Left forelimb (tissue), 1 donor: ENCODE measurements around the gene MACO1.
"Not testable (repeated sequence)": the region's sequence is repeated elsewhere in the genome, so short reads cannot be mapped to it uniquely, and the experiment has no call there.

Experiments
- DNase-seq: peaks from one replicate; pipeline ENCODE4 v3.0.0-alpha.2; 2018; ENCODE audit warnings: low spot score

MACO1 gene

DNA sequence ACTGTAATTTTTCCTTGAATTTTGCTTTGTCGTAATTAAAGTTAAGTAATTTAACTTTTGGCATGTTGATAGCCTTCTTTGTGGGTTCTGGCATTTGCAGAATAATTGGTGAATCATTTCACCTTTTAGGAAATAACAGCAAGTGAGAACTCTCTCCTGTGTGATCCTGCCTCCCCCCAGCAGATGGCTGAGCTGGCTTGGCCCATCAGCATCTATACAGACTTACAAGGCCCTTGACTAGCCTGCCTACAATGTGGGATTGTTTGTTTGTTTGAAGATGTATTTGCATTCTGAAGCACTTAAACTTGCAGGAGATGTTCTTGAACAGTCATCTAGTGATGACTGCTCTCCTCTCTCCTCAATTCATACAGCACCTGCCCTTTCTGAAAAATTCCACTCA is 55.9 kb downstream of the MACO1 start:
- no peak for DNase-seq

DNA sequence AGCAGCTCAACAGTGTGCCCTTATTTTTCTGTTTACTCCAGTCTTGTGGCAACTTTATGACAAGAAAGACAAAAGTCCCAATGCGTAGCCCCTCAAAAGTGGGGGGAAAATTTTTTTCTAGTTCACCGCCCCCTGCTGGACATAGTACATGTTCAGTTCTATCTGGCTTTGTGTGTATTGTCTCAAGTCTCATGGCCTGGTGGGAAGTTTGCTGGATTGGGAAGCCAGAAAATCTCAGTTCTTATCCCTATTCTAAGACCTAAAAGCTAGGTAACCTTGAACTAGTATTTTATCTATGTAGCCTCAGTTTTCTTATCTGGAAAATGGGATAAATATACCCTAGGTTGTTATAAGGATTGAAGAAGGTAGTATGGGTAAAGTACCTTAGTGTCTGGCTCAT is 56.9 kb downstream of the MACO1 start:
- DNase-seq = no peak

DNA sequence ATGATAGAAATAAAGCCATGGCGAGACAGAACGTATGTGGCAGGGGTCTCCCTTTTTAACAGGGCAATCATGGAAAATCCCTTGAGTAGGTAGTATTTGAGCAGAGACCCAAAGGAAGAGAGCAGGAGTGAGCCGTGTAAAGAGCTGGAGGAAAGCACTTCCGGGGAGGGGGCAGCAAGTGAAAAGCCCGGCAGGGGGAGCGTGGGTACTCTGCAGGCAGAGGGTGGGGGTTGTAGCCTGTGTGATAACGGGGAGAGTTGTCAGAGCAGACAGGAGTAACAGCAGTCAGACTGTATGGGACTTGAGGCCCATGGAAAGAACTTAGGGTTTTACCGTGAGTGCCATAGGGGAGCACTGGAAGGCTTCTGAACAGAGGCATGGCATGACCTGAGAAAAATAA is 61.6 kb downstream of the MACO1 start:
- DNase-seq = no peak

DNA sequence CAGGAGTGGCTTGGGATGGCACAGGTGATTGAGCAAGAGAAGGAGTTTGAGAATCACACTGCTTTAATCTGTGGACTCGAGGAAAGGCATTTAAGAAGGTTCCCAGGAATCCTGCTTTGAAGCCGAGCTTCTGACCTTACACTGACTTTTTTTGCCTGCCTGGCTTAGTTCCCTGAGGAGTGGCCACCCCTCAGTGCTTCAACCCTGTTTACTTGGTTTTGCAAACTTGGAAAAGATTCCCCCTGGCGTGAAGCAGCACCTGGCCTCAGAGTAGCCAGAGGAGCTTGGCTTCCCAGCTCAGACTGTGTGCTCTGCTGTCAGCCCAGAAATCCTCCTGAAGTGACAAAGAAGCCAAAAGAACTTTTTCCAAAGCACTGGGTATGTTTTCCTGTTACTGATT is 64.3 kb downstream of the MACO1 start:
- DNase-seq = no peak

DNA sequence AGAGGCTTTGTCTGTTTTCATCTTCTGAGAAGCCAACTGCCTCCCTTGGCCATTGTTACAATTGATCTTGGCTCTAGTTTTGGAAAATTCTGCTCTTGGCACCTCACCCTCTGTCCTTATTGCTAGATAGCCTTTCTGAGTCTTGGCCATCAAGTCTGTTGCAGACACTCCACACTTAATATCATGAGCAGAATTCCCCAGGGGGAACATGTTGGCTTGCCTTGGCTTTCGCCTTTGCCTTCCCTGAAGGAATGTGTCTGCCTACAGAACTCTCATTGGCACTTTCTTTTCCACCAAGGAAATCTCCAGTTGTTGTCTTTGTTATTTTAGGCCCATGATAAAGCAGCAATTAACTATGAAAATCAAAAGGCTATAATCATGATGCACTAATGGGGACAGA is 70.0 kb downstream of the MACO1 start:
- DNase-seq = no peak

DNA sequence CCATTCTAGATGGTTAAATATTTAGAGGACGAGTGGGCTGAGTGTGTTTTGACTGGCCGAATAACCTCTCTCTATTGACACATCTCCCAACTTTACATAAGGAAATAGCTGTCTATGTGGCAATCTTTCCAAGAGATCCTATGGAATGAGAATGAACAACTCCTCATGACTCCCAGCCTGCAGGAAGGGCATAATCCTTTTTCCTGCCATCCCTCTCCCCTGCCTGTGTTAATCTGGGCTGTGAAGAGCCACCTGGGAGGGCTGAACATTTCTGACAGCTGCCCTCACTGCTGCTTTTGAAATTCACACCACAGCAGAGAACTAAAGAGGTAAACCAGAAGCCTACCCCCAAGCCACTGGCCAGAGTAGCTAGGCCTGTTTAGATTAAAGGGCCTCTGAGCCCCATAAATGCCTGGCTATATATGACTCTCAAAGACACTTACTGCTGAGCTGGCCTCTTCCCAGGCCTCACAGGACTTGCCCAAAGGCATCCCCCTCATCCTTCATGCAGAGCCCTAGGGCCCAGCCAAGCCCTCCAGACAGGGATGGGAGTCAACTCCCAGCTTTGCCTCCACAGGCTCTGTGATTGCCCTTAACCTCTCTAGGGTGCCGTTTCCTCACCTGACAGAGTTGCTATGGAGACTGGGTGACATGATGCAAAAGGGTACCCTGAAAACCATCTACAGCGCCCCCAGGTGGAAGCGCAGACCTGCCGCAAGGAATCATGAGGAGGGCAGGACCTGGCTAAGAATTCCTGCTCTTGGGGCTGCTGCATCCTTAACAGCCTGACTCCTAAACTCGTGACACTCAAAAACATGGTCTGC is 70.8 kb downstream of the MACO1 start:
- no peak for DNase-seq

DNA sequence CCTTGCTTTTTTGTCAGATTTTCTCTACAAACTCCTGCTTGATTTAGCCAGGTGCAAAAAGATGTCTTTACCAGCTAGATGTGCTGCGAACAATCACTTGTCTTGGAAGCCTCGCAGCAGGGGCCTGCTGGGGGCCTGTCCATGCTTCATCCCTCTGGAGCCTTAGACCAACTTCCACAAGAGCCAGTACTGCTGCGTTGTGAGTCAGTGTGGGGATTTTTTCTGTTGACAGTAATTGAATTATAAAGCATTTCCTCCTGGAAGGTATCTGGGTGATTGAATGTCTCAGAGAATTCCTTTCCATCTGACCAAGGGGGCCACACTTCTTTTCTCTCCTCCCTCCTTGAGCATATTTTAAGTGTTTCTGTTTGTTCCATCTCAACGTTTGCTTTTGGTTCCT is 72.3 kb downstream of the MACO1 start:
- DNase-seq = no peak

DNA sequence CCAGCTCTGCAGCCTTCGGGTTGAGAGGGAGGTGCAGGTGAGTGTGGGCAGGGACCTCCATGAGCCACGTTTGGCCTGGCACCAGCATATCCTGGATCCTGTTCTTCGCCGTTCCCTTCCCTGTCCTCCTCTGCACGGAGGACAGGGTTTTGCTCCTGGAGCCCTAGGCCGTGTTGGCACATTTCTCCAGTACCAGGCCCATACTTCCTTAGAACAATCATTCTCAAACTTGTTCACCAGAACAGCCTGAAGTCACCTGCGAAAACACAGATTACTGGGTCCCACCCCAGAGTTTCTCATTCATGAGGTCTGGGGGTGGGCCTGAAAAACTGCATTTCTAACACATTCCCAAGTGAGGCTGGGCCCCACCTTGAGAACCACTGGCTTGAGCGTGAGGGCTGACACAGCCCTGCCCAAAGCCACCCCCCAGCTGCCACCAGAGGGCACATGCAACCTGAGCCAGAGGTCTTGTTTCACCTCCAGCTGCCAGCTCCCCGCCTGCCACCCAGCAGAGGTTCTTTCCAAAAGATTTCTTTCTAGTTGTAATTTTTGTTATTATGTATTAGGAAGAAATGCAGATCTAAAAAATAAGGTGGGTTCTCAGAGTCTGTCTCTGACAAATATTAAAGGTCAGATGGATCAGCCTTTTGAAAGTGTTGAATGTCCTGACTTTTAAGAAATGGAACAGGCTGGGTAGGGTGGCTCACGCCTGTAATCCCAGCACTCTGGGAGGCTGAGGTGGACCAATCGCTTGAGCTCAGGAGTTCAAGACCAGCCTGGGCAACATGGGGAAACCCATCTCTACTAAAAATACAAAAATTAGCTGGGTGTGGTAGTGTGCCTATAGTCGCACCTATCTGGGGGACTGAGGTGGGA is 73.1 kb downstream of the MACO1 start:
- DNase-seq = no peak

DNA sequence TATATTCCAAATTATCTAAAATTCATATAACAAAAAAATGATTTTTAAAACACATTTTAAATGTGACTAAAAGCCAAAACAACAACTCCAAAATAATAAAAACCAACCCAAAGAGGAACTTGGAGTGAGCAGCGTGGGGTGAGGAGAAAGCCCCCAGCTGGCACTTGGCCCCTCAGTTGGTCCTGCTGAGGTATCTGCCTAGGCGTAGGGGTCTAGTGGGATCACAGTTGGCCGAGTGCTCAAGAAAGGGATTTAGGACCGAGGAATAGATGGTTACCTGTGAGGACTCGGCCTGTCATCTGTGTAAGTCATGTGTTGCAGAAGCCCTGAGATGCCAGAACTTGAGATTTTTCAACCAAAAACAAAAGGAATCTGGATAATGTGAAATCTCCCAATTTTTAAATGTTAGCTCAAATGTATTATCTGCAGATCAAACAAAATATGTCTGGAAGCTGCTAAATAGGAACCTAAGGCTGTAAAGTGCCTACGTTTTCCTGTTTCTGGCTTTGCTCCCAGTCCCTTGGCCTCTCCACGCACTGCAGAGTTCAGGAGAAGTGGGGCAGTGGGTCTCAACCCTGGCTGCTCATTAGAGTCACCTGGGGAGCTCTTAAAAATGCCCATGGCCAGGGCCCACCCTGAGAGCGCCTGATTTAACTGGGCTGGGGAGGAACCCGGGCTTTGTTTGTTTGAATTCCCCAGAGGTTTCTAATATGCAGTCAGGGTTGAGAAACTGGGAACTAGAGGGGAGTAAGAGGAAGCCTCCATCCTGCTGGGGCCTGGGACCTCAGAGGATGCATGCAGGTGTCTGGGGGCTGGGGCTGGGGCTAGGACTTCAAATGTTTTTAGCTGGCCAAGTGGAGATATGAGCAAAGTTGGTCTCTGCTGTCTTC is 74.3 kb downstream of the MACO1 start:
- no peak for DNase-seq

DNA sequence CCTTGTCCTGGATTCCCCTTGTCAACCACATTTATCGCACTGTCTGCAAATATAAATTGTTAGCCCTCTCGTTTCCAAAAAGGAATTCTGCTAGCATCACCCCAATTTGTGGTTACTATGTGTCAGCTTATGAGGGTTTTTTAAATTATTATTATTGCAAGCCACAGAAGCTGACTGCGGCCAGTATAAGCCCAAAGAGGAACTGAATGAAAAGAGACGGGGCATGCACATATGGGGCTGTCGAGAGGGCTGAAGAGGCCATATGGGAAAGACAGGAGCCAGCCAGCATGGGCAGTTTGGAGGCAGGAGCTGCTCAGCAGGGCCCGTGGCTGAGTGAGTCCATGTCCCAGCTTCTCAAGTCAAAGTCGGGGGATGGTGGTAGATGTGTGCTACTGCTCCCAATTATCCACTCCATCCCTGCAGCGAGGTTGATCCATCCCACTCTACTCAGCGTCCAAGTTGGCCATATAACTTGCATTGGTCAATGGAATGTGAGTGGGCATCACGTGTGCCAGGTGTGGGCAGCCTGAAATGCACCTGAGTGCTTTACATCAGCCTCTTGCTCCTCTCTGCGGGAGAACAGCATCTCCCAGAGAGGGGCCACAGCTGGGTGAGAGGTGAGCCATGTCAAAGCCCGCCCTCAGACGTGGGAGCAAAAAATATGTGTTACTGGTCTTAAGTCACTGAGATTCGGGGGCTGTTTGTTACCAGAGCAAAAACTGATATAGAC is 75.1 kb downstream of the MACO1 start:
- DNase-seq = no peak

DNA sequence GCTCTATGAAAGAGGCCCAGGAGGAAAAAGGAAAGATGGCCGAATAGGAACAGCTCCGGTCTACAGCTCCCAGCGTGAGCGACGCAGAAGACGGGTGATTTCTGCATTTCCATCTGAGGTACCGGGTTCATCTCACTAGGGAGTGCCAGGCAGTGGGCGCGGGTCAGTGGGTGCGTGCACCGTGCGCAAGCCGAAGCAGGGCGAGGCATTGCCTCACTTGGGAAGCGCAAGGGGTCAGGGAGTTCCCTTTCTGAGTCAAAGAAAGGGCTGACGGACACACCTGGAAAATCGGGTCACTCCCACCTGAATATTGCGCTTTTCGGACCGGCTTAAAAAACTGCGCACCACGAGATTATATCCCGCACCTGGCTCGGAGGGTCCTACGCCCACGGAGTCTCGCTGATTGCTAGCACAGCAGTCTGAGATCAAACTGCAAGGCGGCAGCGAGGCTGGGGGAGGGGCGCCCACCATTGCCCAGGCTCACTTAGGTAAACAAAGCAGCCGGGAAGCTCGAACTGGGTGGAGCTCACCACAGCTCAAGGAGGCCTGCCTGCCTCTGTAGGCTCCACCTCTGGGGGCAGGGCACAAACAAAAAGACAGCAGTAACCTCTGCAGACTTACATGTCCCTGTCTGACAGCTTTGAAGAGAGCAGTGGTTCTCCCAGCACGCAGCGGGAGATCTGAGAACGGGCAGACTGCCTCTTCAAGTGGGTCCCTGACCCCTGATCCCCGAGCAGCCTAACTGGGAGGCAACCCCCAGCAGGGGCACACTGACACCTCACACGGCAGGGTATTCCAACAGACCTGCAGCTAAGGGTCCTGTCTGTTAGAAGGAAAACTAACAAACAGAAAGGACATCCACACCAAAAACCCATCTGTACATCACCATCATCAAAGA is 76.1 kb downstream of the MACO1 start:
- not testable (repeated sequence) for DNase-seq

DNA sequence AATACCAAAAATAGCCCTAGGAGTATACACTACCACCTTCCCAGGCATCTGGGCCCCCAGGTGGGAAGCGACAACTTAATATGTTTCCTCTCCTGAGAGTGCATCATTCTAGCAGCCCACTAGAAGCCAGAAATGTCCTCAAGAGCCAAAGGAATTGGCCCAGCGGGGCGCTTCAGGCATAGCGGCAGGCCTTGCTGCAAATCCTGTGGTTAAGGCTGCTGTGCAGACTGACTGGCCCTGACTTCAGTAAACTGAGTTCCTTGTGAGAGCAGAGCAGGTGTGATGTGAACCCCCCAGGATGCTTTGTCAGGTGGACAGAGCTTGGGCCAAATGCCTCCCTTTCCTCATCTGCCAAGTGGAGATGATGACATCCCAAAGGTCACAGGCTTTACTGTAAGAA is 83.0 kb downstream of the MACO1 start:
- DNase-seq = no peak

DNA sequence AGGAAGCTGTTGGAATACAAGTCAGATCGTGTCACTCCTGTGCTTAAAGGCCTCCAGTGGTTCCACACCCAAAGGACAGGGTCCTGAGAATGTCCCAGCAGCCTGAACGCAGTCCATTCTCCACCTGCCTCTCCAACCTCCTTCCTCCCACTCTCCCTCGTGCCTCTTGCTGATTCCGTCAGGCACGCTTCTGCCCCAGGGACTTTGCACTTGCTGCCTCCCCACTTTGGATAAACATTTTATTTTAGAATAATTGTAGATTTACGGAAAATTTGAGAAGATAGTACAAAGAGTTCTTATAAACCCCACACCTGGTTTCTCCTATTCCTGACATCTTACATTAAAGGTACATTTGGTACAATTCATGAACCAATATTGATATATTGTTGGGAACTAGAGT is 84.3 kb downstream of the MACO1 start:
- DNase-seq = no peak

DNA sequence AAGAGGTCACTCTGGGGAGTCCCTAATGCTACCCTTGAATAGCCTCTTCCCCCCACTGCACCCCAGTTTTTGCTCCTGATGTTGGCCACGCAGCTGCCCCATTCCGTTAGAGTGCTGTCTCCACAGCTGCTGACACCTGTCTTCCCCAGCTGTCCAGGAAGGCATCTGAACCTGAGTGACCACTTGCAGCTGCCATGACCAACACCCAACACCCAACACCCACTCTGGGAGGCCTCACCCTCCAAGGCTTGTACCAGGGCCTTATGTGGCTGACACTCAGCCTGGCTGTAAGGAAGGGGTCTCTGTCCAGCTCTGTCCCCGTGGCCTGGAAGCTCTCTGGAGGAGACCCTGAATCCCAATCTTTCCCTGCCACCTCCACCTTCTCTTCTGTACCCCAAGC is 86.0 kb downstream of the MACO1 start:
- DNase-seq = no peak

DNA sequence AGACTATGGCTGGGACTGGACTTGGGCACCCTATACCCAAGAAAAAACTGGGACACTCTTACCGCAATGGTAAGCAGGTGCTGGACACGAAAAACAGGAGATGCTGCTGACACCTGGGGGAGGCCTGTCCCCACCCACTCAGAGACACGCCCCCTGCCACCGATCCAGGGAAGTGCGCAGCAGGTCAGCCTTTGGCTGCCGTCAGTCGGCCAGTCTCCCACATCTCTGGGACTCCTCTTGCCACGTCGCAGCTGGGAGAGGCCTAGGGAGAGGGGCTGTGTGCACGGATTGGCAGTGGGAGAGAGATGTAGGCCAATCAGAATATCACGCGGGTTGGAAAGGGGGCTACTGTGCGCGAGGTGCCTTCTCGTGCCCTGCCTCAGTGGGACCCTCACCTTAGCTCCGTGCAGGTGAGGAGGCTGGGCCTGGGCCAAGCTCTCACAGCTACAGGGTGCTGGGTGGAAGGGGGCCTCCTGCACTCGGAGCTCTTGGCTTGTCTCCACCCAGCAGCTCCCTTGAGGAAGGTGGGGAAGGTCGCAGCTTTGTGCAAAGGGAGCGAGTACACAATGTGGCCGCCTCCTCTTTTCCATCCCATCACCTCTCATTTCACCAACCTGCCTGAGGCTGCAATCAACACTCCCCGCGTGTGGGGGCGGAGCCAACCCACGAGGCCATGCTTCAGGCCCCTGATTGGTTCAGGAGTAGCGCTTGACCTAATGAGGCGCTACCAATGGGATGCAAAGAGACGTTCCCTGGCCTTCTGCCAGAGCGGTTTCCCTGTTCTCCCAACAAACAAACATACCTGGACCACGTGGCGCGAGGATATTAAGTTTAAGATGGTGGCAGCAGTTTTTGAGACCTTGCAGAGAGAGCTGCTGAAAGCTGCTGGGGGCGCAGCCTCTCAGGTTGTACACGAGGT is 87.0 kb downstream of the MACO1 start:
- DNase-seq = no peak

DNA sequence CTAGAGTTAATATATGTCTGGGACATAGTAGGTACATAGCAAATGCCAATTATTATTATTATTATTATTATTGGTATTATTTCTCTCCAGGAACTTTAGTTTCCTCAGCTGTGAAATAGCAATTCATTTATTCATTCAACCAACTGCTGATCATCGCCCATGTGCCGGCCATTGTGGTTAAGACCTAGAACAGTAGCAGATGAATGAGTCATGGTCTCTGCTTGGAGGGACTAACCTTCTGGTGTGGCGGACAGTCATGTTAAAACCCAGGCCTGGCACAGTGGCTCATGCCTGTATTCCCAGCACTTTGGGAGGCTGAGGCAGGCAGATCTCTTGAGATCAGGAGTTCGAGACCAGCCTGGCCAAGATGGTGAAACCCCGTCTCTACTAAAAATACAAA is 88.9 kb downstream of the MACO1 start:
- no peak for DNase-seq

DNA sequence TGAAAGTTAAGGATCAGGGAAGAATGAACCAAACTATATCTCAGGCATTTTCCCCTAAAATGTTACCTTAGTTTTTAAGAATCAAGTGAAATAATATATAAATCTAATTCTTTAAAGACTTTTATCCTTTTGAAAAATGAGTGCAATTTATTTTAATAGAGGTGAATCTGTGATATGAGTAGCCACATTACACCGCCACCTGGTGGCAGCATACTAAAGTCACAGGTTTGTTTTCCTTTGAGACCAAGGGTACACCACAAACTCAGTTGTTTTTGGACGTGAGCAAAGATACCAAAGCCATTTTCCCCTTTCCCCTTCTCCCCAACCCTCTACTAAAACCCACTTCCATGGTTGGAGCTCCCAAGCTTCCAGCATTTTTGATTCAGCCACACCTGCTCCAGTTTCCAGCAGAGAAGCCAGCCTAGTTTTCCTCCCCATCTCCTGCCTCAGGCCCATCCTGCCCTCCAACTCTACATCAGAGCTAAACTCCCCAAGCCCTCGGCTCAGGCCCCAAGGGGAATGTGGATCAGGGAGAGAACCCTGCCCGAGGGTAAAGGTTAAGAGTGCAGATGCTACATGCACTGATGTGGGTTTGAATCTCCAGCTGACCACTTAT is 89.9 kb downstream of the MACO1 start:
- no peak for DNase-seq

DNA sequence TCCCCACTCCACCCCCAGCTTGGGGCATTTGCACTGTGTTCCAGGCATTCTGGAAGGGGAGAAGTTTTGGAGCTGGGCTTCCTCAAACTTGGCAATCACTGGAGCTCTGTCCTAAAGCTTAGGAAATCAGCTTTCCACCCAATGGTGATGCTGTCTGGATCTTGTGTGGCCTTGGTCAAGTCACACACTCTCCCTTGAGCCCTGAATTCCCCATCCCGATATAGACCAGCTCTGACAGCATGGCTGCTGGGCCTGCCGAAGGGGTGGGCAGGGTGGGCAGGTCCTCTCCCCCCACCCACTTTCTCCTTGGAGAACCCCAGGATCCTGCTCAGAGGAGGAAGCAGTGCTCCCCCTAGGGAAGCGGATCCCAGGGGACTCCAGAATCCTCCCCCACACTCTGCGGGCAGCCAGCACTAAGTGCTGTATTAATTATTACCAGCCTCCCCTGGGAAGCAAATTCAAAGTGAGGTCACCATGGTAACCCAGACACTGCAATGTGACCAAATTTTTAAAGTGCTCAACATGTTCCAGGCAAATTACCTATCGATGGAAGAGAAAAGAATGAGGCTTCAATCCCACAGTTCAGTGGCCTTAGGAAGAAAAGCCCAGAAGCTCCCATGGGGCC is 91.4 kb downstream of the MACO1 start:
- no peak for DNase-seq

DNA sequence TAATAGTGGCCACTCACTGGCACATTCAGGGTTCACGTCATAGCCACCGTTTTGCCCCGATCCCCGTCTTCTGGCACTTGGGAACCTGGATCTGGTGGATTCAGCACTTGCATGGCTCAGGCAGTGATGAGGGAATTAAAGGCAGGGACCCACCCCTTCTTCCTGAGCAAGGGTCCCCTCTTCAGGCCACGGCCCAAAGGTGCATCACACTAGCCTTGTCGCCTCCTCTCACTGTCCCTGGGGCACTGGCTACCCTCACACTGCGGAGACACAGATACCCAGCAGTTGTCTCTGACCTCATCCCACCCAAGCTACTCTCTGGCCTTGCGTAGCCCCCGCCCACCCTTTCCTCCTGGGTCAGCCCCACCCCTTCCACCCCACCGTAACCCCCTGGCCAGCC is 92.8 kb downstream of the MACO1 start:
- no peak for DNase-seq
